Measurements from ENCODE around the gene PACSIN2. TPM values are rescaled to one million over a fixed set of nuclear protein-coding genes. Genes with fewer than 3 reads are reported as not detected.
"Not testable (repeated sequence)": the region's sequence is repeated elsewhere in the genome, so short reads cannot be mapped to it uniquely, and the experiment has no call there.

Gene PACSIN2
- total RNA-seq, 1 experiment from 2014 or later: 46.2 TPM

DNA sequence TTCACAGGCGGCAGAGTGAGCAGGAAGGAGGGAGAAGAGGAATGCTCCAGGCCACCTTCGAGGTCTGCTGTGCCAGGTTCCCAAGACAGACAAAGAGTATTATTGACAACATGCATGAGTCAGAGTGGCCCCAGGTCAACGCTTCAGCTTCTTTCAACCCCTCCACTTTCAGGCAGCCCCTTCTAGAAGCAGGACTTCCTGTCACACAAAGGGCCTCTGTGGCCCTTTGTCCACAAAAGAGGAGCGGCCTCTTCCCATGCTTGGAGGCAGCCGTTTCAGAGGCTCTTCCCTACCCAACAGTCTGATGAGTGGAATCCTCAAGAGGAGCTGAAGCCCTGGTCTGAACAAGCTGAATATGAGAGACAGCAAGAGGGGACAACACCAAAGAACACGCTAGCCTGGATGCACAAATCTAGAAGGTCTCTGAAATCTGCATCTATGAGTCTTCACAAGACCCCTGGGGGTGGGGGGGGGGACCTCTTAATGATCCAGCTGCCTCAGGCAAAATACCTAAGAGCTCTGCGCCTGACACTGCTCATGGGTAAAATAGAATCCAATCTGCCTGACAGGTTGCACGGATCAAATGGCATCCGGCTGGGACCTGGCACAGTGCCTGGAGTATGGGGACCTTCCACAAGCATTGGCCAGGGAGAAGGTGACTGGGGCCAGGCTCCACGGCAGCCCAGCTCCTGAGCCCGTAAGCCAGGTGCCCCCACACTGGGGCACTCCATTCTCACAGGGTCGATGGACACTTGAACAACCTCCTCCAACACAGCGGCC is 67.5 kb downstream of the PACSIN2 start:
- Histone ChIP-seq H3K9me3 (no peaks in the 10 kb centered on the region), H3K36me3 (no peaks in the 10 kb centered on the region), H3K4me3 (no peak overlapping the region), H3K27me3 (no peaks in the 10 kb centered on the region)
- no peak for DNase-seq

DNA sequence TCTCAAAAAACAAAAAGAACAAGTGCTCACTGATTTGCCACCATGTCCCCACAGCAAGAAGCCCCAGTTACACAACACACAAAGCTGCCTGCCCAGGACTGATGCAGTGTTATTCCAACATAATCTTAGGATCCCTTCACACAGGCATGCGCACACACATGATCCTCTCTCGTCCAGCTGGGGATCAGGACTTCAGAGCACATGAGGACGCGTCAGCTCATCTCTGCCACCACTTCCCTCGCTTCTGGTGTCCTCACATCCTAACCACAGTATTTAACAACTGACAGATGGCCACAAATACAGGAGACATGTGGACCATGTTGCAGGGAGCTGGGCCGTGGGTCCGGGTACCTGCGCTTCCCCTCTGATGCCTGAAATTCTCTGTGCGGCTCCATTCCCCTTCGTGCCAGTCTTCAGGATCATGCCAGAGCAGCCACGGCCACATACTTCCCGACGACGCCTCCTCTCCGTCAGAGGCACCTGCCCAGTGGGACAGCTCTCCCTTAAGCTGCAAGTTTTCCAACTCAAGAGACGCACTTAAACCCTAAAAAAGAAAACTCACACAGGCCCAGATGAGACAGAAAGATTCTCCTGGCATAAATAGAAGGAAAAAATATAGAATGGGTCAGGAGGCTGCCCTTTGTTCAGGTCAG is 68.3 kb downstream of the PACSIN2 start:
- Histone ChIP-seq H3K27me3 (no peaks in the 10 kb centered on the region), H3K9me3 (no peaks in the 10 kb centered on the region), H3K36me3 (no peaks in the 10 kb centered on the region), H3K4me3 (no peak overlapping the region)
- no peak for DNase-seq

DNA sequence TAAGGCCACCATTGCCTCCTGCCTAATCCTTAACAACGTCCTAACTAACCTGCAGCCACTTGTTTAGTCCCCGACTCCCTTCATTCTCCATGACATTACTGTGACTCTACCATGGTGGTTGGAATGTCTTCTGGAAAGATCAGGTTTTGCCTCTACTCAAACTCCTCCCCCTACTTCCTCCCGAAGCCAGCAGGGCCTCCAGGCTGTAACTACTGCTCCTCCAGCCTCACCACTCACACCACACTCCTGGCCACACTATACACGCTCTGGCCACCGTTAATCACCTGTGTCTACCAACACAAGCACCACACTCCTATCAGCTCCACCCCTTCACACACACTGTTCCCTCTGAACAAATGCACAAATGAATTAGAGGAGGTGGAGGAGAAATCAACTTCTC is 69.2 kb downstream of the PACSIN2 start:
- Histone ChIP-seq H3K36me3 (no peaks in the 10 kb centered on the region), H3K27me3 (no peaks in the 10 kb centered on the region), H3K9me3 (no peaks in the 10 kb centered on the region), H3K4me3 (no peak overlapping the region)
- no peak for DNase-seq

DNA sequence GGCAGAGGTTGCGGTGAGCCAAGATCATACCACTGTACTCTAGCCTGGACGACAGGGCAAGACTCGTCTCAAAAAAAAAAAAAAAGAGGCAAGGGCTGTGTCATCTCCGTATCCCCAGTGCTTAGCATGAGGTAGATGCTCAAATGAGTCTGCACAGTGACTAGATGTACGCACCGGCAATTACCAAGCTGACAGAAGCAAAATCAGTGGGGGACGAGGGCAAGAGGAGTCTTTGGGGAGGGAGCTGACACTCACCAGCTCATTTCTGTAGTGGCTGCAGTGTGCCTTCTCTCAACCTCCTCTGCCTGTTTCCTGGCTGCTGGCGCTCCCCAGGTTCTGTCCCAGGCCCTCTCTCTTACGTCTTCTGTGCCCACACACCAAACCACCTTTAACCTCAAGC is 69.9 kb downstream of the PACSIN2 start:
- no peak overlapping the region for H3K4me3 ChIP-seq
- no peaks in the 10 kb centered on the region for H3K9me3 ChIP-seq
- H3K27me3 ChIP-seq: no peaks in the 10 kb centered on the region
- no peak for DNase-seq
- H3K36me3 ChIP-seq: no peaks in the 10 kb centered on the region

DNA sequence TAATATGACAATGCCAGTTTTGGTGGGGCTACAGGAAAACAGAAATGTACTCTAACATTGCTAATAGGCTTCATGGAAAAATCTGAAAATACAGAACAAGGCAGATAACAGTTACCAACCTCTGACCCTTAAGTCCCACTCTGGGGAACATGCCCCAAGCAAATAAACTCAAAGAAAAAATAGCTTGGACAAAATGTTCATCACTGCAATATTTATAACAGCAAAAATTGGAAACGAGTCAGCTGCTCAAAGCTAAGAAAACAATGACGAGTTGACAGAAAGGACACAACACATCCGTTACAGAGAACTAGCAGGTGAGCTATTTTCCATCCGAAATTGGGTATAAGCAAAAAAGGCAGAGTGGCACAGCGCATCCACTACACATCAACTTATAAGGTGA is 70.5 kb downstream of the PACSIN2 start:
- Histone ChIP-seq H3K36me3 (no peaks in the 10 kb centered on the region), H3K9me3 (no peaks in the 10 kb centered on the region), H3K27me3 (no peaks in the 10 kb centered on the region), H3K4me3 (no peak overlapping the region)
- DNase-seq: no peak

DNA sequence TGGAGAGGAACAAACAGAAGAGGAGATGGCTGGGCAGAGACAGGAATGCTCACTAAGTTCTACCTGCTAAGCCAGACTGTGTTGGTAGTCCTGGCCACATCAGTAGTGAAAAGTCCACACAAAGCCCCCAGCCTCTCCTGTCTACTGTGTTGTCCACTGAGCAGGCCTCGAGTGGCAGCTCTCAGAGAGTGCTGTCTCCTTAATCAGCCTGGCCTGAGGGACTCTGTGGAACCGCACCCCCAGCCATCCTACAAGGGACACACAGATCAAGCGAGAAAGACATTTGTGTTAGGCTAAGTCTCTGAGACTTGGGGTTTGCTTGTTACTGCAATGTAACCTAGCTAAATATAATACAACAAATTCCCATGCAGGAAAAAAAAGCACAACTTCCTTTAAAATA is 71.0 kb downstream of the PACSIN2 start:
- H3K36me3 ChIP-seq: no peaks in the 10 kb centered on the region
- no peaks in the 10 kb centered on the region for H3K9me3 ChIP-seq

DNA sequence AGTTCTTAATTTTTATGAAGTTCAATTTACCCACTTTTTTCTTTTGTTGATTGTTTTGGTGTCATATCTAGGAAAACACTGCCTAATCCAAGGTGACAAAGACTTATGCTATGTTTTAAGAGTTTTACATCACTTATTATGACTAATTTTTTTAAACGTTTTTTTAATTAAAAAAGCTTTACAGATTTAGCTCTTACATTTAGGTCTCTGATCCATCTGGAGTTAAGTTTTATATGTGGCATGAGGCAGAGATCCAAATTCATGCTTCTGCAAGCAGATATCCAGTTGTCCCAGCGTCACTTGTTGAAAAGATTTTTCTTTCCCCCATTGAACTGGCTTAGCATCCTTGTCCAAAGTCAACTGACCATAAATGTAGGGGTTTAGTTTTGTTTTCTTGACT is 72.6 kb downstream of the PACSIN2 start:
- Histone ChIP-seq H3K9me3 (no peaks in the 10 kb centered on the region), H3K27me3 (no peaks in the 10 kb centered on the region), H3K36me3 (no peaks in the 10 kb centered on the region), H3K4me3 (no peak overlapping the region)
- no peak for DNase-seq

More for the DNA sequence above, 71.0 kb downstream of the PACSIN2 start:
- H3K27me3 ChIP-seq: no peaks in the 10 kb centered on the region
- no peak for DNase-seq
- H3K4me3 ChIP-seq: no peak overlapping the region

DNA sequence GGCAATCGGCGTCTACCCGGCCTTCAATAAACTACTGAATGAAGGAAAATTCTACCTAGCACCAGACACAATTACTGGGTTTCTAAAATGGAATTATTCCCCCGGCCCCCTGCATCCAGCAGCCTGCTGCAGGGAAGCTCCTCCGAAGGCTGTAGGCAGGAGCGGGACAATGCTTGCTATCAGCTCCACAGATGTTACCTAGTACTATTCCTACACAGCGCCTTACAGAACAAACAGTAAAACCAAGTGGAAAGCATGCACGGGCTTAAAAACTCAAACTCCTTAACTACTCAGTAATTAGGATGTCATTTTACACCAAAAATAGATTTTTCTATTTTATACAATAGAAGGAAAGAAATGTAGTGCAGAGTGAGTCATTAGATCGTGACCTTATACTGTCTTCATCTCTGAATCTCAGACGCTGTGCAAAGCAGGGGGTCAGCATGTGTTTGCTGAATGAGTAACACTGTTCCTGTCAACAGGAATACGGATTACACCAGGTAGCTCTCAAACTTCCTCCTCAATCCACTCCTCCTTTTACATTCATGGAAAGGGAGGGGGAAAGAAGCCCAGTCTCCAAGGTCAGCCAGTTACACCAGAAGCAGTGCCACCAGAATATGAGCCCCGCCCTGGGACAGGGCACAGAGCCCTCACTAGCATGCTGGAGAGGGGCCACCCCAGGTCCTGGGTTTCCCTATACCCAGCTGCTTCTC is 74.9 kb downstream of the PACSIN2 start:
- peaks cover 6% of the 10 kb centered on the region for H3K36me3 ChIP-seq
- peak; percentile 58 for DNase-seq
- H3K4me3 ChIP-seq: no peak overlapping the region
- no peaks in the 10 kb centered on the region for H3K9me3 ChIP-seq
- H3K27me3 ChIP-seq: no peaks in the 10 kb centered on the region

DNA sequence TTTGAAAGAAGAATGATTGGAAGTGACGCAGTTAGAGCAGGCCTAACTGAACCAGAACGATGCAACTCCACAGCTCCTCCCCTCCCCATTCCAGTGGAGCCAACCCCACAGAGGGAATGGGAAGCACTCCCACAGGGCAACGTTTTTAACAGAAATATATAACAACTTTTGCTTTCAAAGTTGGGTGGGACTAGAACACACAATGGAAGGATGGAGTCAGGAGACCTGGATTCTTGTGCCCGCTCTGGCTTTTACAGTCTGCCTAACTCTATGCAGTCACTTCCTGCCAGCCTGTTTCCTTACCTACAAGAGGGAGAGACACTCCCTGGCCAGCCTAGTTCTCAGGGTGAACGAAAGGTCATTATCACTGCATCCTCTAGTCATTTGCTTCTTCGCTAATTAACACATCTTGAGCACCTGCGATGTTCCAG is 75.5 kb downstream of the PACSIN2 start:
- H3K9me3 ChIP-seq: no peaks in the 10 kb centered on the region
- no peak for DNase-seq
- H3K4me3 ChIP-seq: no peak overlapping the region
- H3K36me3 ChIP-seq: peaks cover 6% of the 10 kb centered on the region
- no peaks in the 10 kb centered on the region for H3K27me3 ChIP-seq

DNA sequence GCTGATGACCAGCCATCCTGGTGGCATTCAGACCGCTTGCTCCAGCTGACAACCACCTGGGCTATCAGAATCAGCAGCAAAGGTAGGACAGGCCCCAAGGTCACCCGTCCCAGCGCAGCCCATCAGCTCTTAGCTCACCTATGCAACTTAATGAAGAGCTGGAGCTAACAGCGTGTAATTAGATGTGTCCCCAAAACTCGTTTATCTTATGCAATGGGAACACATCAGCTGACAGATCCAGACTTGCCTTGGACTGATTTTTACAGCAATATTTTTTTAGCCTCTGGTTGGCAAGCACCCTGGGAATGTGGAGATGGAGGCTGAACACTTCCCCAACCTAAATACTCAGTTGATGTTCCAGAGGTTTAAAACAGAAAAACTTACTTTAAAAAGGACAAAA is 76.0 kb downstream of the PACSIN2 start:
- H3K36me3 ChIP-seq: peaks cover 6% of the 10 kb centered on the region
- H3K27me3 ChIP-seq: no peaks in the 10 kb centered on the region
- H3K9me3 ChIP-seq: no peaks in the 10 kb centered on the region
- DNase-seq: no peak
- H3K4me3 ChIP-seq: no peak overlapping the region

DNA sequence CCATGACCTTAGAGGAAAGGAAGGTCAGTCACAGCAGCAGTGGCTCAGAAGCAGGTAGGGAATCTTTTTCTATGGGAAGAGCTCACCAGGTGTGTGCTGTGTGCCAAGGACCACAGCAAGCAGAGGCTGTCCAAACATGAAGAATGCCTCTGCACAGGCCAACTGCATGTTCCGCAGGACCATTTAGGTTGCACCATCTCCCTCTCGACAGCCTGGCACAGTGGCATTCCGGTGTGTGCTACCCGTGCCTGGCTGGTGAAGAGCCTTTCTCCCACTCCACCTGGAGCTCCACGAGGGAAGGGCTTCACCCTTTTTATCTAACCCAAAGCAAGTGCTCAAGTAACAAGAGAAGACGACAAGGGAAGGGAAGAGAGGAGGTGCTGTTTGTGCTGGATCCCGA is 76.5 kb downstream of the PACSIN2 start:
- Histone ChIP-seq H3K9me3 (no peaks in the 10 kb centered on the region), H3K36me3 (peaks cover 6% of the 10 kb centered on the region), H3K4me3 (no peak overlapping the region), H3K27me3 (no peaks in the 10 kb centered on the region)
- DNase-seq: no peak

DNA sequence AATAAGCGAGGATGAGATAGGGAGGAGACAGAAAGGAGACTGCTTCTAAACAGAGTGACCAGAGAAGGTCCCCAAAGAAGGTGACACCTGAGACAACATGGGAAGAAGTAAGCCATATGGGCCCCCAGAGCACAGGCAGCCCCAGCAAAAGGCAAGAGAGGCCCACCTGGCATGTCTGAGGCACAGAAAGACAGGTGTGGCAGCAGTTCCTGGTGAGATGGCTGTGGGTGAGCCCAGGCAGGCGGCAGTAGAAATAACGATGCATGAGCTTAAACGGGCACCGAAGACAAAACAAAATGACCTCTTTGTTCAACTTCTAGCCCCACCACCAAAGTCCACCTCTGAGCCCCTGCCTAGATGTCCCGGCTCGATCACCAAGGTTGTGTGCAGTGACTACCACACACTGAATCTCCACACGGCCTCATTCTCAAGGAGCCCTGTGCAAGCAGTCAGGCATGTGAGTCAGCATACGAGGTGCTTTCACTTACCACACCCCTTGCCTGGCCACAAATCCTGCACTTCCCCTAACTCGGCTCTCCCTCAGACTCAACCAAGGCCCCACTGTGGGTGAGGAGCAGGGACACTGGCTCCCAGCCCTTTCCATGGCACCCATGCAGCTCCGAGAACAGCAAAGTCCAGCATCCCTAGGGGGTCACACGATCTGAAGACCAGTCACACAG is 77.6 kb downstream of the PACSIN2 start:
- Histone ChIP-seq H3K27me3 (no peaks in the 10 kb centered on the region), H3K4me3 (no peak overlapping the region), H3K9me3 (no peaks in the 10 kb centered on the region), H3K36me3 (peaks cover 6% of the 10 kb centered on the region)
- DNase-seq: peak; percentile 73

DNA sequence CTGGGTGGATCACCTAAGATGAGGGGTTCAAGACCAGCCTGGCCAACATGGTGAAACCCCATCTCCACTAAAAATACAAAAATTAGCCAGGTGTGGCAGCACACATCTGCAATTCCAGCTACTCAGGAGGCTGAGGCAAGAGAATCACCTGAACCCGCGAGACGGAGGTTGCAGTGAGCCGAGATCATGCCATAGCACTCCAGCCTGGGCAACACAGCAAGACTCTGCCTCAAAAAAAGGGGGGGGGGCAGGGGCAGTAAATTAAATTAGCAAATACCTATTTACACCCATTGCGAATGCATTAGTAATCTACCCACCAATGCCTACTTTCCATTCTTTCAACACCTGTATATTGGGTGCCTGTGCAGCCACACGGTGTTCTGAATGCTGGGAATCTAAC is 78.3 kb downstream of the PACSIN2 start:
- not testable (repeated sequence) for H3K27me3 ChIP-seq, H3K9me3 ChIP-seq, H3K36me3 ChIP-seq, DNase-seq, H3K4me3 ChIP-seq

DNA sequence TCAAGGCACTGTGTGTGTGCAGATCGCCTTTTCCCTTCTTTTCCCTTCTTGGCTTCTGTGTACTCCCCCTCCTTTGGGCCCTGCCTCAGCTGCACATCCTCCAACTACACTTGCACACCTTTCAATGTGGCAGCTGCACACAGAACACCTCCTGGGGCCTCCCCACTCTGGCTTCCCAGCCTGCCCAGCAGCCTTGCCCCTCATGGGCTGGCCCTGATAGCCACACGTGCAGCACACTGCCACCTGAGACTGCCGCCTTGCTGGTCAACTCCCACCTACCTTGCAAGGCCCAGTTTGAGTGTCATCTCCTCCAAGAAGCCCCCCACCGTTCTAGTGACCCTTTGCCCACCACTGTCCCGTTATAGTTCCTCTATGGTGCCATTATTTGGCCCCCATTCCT is 80.6 kb downstream of the PACSIN2 start:
- DNase-seq: no peak
- peaks cover 6% of the 10 kb centered on the region for H3K36me3 ChIP-seq

DNA sequence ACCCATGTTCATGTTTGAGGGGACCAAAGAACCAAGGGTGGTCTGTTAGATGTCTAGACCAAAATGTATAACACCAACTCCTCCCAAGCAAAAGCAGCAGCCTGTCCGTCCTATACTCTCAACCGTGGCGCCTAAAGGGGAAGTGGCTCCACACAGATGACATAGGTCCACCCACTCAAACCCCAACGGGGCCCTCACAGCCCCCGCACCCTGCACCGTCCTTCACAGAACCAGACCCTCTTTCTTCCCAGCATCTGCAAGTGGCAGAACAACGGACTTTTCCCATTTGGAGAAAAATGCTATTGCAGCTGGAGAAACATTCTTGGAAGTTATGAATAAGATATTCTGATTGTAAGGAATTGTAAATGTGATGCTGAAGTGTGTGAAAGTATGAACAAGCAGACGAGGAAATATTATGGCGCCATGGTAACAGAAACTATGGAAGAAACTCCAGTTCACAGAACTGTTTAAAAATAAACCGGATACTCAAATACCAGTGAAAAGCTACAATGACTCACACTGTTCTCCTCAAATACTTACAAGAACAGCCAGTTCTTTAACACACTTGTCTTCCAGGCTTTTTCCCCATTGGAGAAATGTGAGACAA is 81.4 kb downstream of the PACSIN2 start:
- no peak overlapping the region for H3K4me3 ChIP-seq
- no peaks in the 10 kb centered on the region for H3K9me3 ChIP-seq
- H3K36me3 ChIP-seq: peaks cover 6% of the 10 kb centered on the region
- DNase-seq: no peak
- no peaks in the 10 kb centered on the region for H3K27me3 ChIP-seq

More for the DNA sequence above, 80.6 kb downstream of the PACSIN2 start:
- Histone ChIP-seq H3K27me3 (no peaks in the 10 kb centered on the region), H3K9me3 (no peaks in the 10 kb centered on the region), H3K4me3 (no peak overlapping the region)

DNA sequence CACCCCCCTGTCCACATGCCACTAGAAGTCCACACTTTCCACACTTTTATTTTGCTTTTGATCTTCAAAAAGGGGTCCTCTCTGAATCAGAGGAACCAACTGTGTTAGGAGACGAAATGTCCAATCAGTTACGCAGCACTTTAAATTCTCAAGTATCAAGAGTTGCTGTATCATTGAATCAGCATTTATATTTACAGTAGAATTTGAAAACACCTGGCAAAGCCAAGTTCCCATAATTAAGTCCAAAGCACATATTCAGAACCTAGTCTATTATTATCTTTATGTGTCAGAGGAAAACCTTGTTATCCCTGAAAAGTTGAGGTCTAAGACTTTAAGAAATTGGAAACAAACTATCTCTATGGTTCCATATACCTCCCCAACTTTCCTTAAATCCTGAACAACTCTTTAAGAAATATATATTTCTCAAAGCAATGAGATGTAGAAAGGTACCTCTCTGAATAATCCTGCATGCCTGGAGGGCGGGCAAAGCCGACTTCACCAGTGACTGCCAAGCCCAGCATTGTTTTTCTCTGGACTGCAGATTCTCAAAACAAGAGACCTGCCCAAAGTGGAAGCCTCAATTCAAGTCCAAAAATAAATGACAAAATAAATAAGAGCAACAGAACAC is 82.0 kb downstream of the PACSIN2 start:
- H3K27me3 ChIP-seq: no peaks in the 10 kb centered on the region
- H3K4me3 ChIP-seq: no peak overlapping the region
- H3K9me3 ChIP-seq: no peaks in the 10 kb centered on the region
- H3K36me3 ChIP-seq: peaks cover 6% of the 10 kb centered on the region
- DNase-seq: no peak

Measured in MG63 (cell line).